HG02852 (cell line): ENCODE results near the gene RAB11FIP4.

Experiments used
- ATAC-seq: cut with Tn5 transposase; IDR thresholded peaks from one replicate; pipeline ENCODE4 v1.9.1; 2021; ENCODE audit warnings: mild to moderate bottlenecking, moderate library complexity; ENCODE audit not compliant: unreplicated experiment

The RAB11FIP4 gene

DNA sequence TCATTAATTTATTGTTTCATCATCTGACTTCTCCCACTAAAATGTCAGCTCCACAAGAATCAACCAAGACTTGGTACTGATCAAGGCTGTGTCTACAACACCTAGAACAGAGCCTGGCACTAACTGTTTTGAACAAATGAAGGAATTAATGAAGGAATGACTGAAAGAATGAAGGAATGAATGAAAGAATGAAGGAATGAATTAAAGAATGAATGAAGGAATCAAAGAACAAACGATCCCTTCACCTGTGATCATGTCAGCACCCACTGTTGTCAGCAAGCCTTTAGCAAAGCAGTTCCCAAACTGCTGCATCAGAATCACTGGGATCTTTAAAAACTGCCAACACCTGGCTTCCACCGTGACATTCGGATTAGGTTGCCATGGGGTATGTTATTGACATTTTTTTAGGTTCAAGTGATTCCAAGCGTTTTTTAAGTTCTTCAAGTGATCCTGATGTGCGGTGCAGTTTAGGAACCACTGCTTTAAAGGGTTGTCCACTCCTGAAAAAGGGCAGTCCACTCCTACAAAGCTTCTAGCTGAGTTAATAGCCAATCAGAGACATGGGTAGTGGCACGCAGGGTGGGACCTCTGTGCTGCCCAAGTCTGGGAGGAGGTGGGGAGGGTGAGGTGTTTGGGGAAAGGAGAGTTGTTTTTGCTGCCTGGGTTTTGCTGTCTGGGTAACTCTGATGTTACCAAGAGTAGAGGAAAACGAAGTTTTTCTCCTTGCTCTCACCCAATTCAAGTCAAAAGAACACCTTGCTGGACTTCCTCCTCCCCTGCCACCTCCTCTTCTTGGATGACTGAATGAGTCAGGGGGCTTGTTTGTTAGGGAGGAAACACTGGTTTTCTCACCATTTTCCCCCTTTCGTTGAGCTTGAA, 89.7 kb downstream of the RAB11FIP4 start:
- no peak for ATAC-seq

DNA sequence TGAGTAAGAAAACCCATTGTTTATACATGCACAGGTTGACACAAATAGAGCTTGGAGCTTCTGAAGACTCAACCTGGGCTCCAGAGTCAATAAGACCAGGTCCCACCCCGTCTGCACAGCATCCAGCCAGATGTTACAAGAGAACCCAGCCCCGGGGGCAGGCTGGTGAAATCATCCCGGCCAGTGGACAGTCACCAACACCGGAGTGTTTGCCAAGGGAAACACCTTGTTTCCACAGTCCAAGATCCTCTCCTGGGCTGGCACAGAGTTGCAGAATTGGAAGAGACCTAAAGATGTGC, 90.3 kb downstream of the RAB11FIP4 start:
- ATAC-seq, result no peak

DNA sequence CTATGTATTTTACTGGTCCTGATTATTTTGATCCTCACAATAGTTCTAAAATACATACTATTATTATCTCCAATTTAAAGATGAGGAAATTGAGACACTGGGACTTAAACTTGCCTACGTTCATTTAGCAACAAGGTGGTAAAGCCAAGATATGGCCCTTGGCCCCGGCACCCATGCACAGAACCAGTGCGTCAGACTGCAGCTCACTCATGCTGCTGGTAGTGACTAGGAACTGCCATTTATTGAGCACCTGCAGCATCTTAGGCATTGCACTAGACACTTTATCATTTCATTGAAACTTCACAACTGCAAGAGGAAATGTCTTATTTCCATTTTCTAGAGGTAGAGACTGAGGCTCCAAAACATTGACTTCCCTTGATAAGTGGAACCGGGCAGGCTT, 93.3 kb downstream of the RAB11FIP4 start:
- no peak for ATAC-seq

DNA sequence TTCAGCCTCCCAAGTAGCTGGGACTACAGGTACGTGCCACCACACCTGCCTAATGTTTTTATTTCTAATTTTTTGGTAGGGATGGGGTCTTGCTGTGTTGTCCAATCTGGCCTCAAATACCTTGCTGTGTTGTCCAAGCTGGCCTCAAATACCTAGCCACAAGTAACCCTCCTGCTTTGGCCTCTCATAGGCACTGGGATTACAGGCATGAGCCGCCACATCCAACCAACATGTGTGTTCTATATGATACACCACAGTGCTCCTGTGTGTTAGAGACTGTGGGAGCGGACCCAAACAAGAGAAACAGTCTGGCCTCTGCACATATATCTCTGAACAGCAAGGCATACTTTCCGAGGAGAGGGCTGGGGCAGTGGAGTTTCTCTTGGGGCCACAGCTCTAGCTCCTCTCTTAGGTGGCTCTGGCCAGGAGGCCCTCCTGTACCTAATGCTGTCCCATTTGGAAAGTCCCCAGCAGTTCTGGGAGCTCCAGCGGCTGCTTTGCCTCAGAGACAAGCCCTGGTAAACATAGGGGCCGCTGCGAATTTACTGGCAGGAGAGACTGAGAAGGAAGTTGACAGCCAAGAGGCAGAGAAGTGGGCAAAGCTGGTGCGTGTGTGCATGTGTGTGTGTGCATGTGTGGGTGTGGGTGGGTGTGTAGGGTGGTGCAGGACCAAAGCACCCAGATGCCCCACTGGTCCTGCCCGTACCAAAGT, 95.0 kb downstream of the RAB11FIP4 start:
- no peak for ATAC-seq

DNA sequence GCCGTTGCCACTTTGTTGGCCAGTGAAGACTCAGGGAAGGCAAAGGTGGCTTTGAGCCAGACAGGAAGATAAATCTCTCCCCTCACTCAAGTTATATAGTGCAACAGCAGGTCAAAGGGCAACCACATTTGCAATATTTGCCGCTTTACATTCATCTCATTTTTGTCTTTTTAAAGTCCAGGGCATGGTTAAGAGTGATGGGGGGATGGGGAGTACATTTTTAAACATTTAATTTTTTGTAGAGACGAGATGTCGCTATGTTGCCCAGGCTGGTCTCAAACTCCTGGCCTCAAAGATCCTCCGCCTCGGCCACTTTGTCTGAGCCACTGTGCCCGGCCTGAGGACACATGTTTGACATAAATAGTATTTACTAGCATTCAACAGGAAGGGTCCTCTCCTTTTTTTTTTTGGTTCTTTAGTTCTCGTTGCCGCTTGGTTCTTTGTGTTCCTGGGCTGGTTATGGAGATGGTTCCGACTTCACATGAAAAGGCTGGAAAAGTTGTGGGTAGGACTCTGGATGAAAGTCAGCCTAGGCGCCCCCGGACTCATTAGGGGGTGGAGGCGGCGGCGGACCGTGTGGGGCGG, 95.7 kb downstream of the RAB11FIP4 start:
- ATAC-seq, result no peak

DNA sequence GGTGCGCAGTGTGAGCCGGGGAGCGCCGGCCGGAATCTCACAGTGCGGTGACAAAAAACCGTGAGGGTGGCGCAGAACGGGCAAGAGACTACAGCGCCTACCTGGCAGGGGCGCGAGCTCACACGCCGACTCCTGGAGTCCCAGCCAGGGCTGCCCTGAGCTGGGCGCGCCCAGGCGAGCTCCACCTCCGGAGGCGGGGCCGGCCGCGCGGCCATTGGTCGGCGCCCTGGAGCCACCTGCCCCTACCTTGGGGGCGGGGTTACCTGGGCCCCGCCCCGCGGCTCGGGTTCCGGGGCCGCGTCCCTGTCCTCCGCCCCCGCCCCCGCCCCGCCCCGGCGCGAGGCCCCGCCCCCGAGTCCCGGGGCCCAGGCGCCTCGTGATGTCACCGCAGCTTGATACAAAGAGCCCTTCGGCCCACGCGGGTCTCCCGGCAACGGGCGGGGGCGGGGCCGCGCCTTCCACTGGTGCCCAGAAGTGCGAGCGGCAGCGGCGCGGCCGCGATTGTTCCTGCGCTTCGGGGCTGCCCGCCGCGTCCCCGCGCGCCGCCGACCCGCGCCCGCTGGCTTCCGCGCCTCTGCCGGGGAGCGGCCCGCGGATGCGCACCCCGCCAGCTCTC, 96.3 kb downstream of the RAB11FIP4 start:
- peak; percentile 75 for ATAC-seq

DNA sequence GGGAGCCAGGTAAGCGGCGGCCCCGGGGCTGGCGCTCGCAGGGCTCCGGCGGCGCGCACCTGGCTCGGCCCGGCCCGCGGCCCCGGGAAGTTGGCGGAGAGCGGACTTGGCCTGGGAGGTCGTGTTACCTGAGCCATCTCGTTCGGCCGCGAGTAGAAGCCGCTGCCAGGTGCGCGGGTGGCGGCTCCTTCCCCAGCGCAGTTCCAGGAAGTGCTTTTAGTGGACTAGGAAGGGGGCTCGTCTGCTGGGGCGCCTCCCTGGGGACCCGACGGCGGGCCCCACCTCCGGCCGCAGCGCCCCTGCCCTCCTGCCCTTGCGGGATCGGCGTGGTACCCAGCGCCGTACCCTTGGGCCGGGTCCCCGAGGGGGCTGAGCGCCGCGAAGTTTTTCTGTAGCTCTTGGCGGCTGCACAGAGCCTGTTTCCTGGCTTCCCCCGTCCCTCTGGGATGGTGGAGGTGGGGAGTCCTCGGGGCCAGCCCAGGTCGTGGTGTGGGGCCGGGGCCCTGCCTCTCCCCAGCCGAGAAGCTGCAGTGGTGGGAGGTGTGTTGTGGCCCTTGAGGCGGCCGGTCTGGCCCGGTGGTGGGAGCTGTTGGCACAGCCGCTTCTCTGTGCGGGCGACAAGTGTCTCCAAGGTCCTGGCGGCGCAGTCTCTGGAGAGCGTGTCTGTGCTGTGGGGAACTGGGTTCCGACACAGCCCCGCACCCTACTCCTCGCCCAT, 96.9 kb downstream of the RAB11FIP4 start:
- ATAC-seq, result peak; percentile 12

DNA sequence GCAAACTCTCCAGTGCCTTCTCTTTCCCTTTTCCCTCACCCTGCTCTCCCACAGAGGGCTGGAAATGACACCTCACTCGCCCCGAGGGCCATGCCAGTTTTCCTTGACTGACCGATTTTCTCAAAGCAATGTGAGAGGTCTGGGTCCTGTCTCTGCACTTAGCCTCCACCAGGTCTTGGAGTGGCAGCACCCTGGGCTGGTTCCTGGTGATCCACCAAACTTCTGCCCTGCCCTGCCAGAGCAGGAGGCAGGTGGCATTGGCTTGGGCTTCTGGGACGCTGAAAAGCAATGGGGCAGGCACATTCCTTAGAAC, 97.5 kb downstream of the RAB11FIP4 start:
- no peak for ATAC-seq

DNA sequence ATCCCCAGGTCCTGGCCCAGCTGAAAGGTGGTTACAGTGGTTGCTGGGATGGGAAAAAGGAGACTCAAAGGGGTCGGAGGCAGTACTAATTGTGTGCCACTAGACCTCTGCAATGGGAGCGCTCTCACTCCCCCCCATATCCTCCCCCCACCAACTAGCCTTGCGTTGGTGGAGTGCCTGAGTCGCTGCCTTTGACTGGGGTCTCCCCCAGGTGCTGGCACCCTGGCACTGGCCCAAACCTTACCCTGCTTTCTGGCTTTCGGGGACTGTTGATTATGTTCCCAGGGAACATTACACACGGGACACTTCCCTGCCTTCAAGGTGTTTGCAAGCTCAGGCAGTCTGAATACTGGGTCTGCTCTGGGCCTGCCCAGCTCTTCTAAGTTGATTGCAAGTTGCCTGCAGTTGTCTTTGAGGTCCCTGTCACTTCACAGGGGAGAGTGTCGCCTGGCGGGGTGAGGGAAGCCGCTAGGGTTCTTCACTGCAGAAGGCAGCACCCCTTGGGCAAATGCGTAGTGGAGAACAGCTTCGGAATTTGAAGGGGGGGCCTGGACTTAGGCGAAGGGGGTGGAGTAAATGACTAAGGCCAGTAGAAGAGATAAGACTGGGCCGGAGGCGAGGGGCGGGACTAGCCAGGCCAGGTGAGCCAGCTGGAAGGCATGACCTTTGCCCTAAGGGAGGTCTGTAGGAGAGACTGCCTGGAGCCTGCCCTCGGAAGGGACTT, 98.0 kb downstream of the RAB11FIP4 start:
- ATAC-seq, result no peak

DNA sequence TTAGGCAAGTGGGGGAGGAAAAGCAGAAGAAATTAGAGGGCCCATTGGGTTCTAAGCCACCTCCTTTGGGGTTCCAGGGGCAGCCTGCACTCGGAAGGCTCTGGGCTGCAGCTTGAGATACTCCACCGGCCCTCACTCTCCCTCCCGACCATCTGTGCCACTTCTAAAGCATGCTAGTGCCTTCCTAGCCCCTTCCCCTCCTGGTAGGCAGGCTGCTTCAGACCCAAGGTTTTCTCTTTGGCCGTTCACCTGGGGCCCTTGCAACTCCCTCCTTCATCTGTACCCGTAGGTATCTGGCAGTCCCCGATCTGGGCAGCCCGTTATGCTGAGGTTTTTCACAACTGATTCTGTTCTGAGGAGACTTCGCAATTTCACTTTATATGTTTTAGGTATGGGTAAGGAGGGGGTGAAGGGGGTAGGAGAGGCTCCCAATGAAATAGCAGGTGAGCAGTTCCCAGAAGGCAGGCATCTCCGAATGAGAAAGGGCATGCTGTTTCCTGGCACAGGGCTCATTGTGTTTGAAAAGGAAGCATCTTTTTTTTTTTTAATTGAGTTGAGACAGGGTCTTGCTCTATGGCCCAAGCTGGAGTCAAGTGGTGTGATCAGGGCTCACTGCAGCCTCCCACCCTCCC, 98.7 kb downstream of the RAB11FIP4 start:
- ATAC-seq, result no peak

DNA sequence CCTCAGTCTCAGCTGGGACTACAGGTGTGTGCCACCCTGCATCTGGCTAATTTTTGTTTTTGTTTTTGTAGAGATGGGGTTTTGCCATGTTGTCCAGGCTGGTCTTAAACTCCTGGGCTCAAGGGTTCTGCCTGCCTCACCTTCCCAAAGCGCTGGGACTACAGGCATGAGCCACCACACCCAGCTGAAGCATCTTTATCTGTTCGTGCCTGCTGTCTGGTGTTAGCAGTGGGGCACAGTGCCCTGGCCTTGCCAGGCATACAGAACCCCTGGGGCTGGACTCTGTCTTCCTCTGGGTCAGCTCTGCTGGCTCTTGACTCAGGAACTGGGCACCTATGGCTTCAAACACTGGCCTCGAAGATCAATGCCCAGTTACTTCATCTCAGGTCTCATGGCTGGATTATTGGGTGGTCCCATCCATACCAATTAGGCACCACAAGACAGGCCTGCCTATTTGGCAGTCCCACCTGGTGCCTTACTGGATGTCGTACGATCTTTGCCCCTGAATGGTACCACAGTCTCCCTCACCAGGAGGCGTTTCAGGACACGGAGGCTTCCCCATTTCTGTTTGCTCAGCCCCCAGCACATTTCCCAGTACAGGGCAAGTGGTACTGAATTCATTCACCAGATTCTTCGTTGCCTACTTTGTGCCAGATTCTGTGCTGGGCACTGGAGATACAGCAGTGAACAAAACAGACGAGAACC, 99.3 kb downstream of the RAB11FIP4 start:
- no peak for ATAC-seq

DNA sequence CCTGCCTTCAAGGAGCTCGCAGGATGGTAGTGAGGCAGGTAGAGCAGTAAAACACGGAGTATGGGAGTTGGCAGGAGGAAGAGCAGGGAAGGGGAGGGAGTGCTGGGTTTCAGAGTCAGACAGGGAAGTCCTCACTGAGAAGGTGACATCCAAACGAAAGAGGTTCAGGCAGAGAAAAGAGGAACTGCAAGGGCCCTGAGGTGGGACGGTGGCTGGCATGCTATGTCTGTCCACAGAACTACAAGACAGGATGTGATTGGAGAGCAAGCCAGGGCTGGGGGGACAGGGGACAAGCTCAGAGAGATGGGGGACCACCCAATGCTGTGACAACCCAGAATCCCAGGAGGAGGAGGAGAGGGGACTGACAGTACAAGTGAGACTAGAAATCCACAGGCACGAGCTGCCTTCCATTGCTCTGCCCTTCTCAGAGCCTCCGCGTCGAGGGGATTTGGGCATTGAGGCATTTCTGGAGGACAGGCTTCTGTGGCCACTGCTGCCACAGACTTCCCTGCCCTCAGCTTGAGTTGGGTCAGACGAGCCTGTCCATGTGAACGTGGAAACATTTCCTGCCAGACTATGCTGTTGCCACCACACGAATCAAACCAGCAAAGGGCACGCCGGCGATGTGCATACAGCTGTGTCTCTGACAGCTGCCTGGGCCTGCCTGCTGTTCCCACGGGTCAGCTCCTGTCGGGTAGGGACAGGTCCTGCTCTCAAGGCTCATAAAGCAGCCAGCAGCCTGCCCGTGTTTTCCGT, 100.1 kb downstream of the RAB11FIP4 start:
- ATAC-seq, result no peak

DNA sequence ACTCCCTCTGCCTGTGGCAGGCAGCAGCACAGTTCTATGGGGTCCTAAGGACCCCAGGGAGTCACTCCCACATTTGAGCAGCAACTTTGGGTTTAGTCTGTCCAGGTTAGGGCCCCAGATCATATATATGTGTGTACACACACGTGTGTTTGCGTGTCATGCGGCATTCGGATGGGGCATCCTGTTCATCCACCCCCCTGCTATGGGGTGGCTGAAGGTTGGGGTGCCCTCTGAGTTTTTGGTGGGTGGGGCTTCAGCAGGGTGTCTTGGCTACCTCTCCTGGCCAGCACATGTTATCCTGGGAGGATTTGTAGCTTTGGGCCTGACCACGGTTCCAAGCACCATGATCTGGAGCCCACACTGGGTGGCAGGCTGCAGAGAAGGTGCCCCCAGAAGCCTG, 100.7 kb downstream of the RAB11FIP4 start:
- ATAC-seq, result no peak

DNA sequence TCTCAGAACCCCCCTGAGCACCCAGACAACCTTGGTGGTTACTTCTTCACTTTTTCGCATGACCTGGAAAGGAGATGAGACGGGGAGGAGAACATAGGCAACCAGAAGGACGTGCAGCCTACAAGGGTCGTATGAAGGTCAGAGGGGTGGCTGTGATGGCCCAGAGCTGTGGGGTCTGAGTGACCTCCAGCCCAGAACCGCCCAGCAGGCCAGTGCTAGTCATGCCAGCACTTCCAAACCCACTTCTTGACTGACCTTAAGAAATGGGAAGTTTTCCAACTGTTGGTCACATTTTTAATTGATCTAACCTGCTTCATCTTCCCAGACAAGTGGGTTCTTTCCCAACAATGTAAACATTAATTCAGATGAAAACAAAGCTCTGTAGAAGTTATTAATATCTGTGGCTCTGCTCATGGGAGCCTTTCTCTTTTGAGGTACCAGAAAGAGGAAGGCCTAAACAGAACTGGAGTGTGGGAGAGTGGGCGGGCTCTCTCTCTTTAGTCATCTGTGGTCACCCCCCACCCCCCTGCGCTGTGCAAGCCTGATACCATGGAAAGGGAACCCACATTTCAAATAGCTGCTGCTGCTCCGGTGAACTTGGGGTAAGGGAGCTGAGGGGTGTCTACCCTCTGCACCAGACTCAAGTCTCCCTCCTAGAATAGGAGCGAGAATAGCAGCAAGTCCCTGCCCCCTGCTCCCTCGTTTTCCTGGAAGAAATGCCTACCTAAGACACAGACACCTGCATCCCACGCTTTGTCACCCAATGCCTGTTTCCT, 101.6 kb downstream of the RAB11FIP4 start:
- ATAC-seq, result peak; percentile 42

DNA sequence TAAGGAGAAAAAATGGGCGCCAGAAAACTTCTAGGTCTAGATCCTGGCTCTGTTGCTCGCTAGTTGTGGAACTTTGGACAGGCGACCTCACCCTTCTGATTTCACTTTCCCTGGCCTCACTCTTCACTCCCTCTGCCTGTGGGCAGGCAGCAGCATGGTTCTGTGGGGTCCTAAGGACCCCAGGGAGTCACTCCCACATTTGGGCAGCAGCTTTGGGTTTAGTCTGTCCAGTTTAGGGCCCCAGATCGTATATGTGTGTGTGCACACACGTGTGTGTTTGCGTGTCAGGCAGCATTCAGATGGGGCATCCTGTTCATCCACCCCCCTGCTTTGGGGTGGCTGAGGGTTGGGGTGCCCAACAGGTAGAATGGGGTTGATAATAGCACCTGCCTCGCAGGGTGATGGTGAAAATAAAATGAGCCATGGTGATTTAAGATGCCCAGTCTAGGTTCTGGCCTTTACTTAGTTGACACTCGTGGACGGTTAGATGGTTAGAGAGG, 102.2 kb downstream of the RAB11FIP4 start:
- no peak for ATAC-seq

DNA sequence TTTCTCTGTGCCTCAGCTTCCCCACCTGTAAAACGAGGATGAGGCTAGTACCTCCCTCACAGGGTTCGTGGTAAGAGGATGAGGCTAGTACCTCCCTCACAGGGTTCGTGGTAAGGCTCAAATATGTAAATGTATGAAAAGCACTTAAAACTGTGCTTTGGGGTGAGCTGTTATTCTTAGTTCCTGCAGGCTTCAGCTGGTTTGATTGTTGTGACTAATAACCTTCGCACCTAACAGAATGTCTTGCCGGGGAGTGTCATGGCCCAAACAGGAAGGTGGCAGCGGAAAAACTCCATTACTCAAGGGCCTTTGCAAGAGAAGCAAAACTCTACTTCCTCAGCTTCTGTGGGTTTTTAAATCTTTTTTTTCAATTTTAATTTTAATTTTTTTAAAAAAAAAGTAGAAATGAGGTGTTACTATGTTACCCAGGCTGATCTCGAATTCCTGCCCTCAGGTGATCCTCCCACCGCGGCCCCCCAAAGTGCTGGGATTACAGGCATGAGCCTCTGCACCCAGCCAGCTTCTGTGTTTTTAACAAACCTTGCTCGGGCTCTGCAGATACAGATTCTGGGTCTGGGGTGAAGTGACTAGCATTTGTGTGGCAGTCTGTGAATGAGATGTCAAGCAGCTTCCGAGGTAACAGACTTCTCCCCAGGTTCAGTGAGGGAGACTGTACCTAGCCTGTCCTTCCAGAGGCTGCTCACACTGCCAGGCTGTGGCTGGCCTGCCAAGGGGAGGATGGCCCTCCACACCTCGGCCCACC, 103.0 kb downstream of the RAB11FIP4 start:
- peak; percentile 55 for ATAC-seq
